ENCODE results near the gene PAPPA2. TPM values are rescaled to one million over a fixed set of nuclear protein-coding genes. Genes with fewer than 3 reads are reported as not detected.

The PAPPA2 gene
- total RNA-seq, 1 experiment from 2014 or later = not detected

GRCh38 chr1:176766779-176767178 is 303.8 kb downstream of the PAPPA2 start:
- Histone ChIP-seq H3K27me3 (ENCODE audit: low read length) (no peaks in the 10 kb centered on the region), H3K9me3 (ENCODE audit: low read length) (no peaks in the 10 kb centered on the region), H3K9ac (ENCODE audit: low read length) (no peak overlapping the region), H3K9me2 (replicated peaks; ENCODE audit: insufficient read depth, low read length) (no peaks in the 10 kb centered on the region), H3K4me2 (ENCODE audit: low read depth, low read length, poor library complexity, severe bottlenecking) (no peak overlapping the region), H3K79me2 (ENCODE audit: low read length) (no peaks in the 10 kb centered on the region), H3K36me3 (ENCODE audit: insufficient read depth, low read length) (no peaks in the 10 kb centered on the region), H4K20me1 (ENCODE audit: insufficient read depth, low read depth, low read length) (no peaks in the 10 kb centered on the region), H3K4me3 (ENCODE audit: low read length) (no peak overlapping the region), H2AFZ (ENCODE audit: low read length) (no peak overlapping the region), H3K27ac (ENCODE audit: low read length) (no peak overlapping the region), H3K4me1 (ENCODE audit: low read length) (no peaks in the 10 kb centered on the region)
- no peak for DNase-seq

GRCh38 chr1:176767714-176768136 is 304.8 kb downstream of the PAPPA2 start:
- Histone ChIP-seq H2AFZ (ENCODE audit: low read length) (no peak overlapping the region), H3K9me3 (ENCODE audit: low read length) (no peaks in the 10 kb centered on the region), H3K4me2 (ENCODE audit: low read depth, low read length, poor library complexity, severe bottlenecking) (no peak overlapping the region), H3K79me2 (ENCODE audit: low read length) (no peaks in the 10 kb centered on the region), H3K36me3 (ENCODE audit: insufficient read depth, low read length) (no peaks in the 10 kb centered on the region), H3K4me1 (ENCODE audit: low read length) (no peaks in the 10 kb centered on the region), H3K9ac (ENCODE audit: low read length) (no peak overlapping the region), H3K27me3 (ENCODE audit: low read length) (no peaks in the 10 kb centered on the region), H3K4me3 (ENCODE audit: low read length) (no peak overlapping the region), H4K20me1 (ENCODE audit: insufficient read depth, low read depth, low read length) (no peaks in the 10 kb centered on the region), H3K9me2 (replicated peaks; ENCODE audit: insufficient read depth, low read length) (no peaks in the 10 kb centered on the region), H3K27ac (ENCODE audit: low read length) (no peak overlapping the region)
- no peak for DNase-seq

GRCh38 chr1:176768532-176768931 is 305.6 kb downstream of the PAPPA2 start:
- no peak for DNase-seq
- Histone ChIP-seq H3K9me2 (replicated peaks; ENCODE audit: insufficient read depth, low read length) (no peaks in the 10 kb centered on the region), H3K36me3 (ENCODE audit: insufficient read depth, low read length) (no peaks in the 10 kb centered on the region), H2AFZ (ENCODE audit: low read length) (no peak overlapping the region), H3K4me2 (ENCODE audit: low read depth, low read length, poor library complexity, severe bottlenecking) (no peak overlapping the region), H3K79me2 (ENCODE audit: low read length) (no peaks in the 10 kb centered on the region), H3K4me3 (ENCODE audit: low read length) (no peak overlapping the region), H3K4me1 (ENCODE audit: low read length) (no peaks in the 10 kb centered on the region), H3K9ac (ENCODE audit: low read length) (no peak overlapping the region), H3K27ac (ENCODE audit: low read length) (no peak overlapping the region), H4K20me1 (ENCODE audit: insufficient read depth, low read depth, low read length) (no peaks in the 10 kb centered on the region), H3K9me3 (ENCODE audit: low read length) (no peaks in the 10 kb centered on the region), H3K27me3 (ENCODE audit: low read length) (no peaks in the 10 kb centered on the region)

- DNase-seq = no peak
- no peaks in the 10 kb centered on the region for H3K36me3 ChIP-seq (ENCODE audit: insufficient read depth, low read length)
- no peaks in the 10 kb centered on the region for H3K27me3 ChIP-seq (ENCODE audit: low read length)
- H3K4me2 ChIP-seq (ENCODE audit: low read depth, low read length, poor library complexity, severe bottlenecking) = no peak overlapping the region
- H3K9me3 ChIP-seq (ENCODE audit: low read length) = no peaks in the 10 kb centered on the region
- no peaks in the 10 kb centered on the region for H3K79me2 ChIP-seq (ENCODE audit: low read length)
- no peak overlapping the region for H3K9ac ChIP-seq (ENCODE audit: low read length)
- no peaks in the 10 kb centered on the region for H3K9me2 ChIP-seq (replicated peaks; ENCODE audit: insufficient read depth, low read length)
- no peak overlapping the region for H2AFZ ChIP-seq (ENCODE audit: low read length)
- H4K20me1 ChIP-seq (ENCODE audit: insufficient read depth, low read depth, low read length) = no peaks in the 10 kb centered on the region
- H3K4me1 ChIP-seq (ENCODE audit: low read length) = no peaks in the 10 kb centered on the region
- no peak overlapping the region for H3K27ac ChIP-seq (ENCODE audit: low read length)
- H3K4me3 ChIP-seq (ENCODE audit: low read length) = no peak overlapping the region
These were observed 307.1 kb downstream of the PAPPA2 start for GRCh38 chr1:176770066-176770465.

- no peak for DNase-seq
- Histone ChIP-seq H4K20me1 (ENCODE audit: insufficient read depth, low read depth, low read length) (no peaks in the 10 kb centered on the region), H3K4me3 (ENCODE audit: low read length) (no peak overlapping the region), H3K9me3 (ENCODE audit: low read length) (no peaks in the 10 kb centered on the region), H3K79me2 (ENCODE audit: low read length) (no peaks in the 10 kb centered on the region), H3K9me2 (replicated peaks; ENCODE audit: insufficient read depth, low read length) (no peaks in the 10 kb centered on the region), H2AFZ (ENCODE audit: low read length) (no peak overlapping the region), H3K9ac (ENCODE audit: low read length) (no peak overlapping the region), H3K27me3 (ENCODE audit: low read length) (no peaks in the 10 kb centered on the region), H3K27ac (ENCODE audit: low read length) (no peak overlapping the region), H3K36me3 (ENCODE audit: insufficient read depth, low read length) (no peaks in the 10 kb centered on the region), H3K4me2 (ENCODE audit: low read depth, low read length, poor library complexity, severe bottlenecking) (no peak overlapping the region), H3K4me1 (ENCODE audit: low read length) (no peaks in the 10 kb centered on the region)
These were observed 310.1 kb downstream of the PAPPA2 start for GRCh38 chr1:176773038-176773437.

GRCh38 chr1:176774224-176774623 is 311.2 kb downstream of the PAPPA2 start:
- H3K4me2 ChIP-seq (ENCODE audit: low read depth, low read length, poor library complexity, severe bottlenecking) = no peak overlapping the region
- H4K20me1 ChIP-seq (ENCODE audit: insufficient read depth, low read depth, low read length) = no peaks in the 10 kb centered on the region
- H3K4me1 ChIP-seq (ENCODE audit: low read length) = no peaks in the 10 kb centered on the region
- no peaks in the 10 kb centered on the region for H3K79me2 ChIP-seq (ENCODE audit: low read length)
- no peak for DNase-seq
- H3K4me3 ChIP-seq (ENCODE audit: low read length) = no peak overlapping the region
- no peaks in the 10 kb centered on the region for H3K9me3 ChIP-seq (ENCODE audit: low read length)
- H3K9ac ChIP-seq (ENCODE audit: low read length) = no peak overlapping the region
- H2AFZ ChIP-seq (ENCODE audit: low read length) = no peak overlapping the region
- H3K27me3 ChIP-seq (ENCODE audit: low read length) = no peaks in the 10 kb centered on the region
- H3K27ac ChIP-seq (ENCODE audit: low read length) = no peak overlapping the region
- no peaks in the 10 kb centered on the region for H3K9me2 ChIP-seq (replicated peaks; ENCODE audit: insufficient read depth, low read length)
- H3K36me3 ChIP-seq (ENCODE audit: insufficient read depth, low read length) = no peaks in the 10 kb centered on the region

GRCh38 chr1:176775378-176775777 is 312.4 kb downstream of the PAPPA2 start:
- H3K9ac ChIP-seq (ENCODE audit: low read length) = no peak overlapping the region
- no peak overlapping the region for H3K27ac ChIP-seq (ENCODE audit: low read length)
- H3K9me2 ChIP-seq (replicated peaks; ENCODE audit: insufficient read depth, low read length) = no peaks in the 10 kb centered on the region
- H3K9me3 ChIP-seq (ENCODE audit: low read length) = no peaks in the 10 kb centered on the region
- no peak overlapping the region for H3K4me3 ChIP-seq (ENCODE audit: low read length)
- H3K27me3 ChIP-seq (ENCODE audit: low read length) = no peaks in the 10 kb centered on the region
- no peaks in the 10 kb centered on the region for H3K36me3 ChIP-seq (ENCODE audit: insufficient read depth, low read length)
- H3K4me1 ChIP-seq (ENCODE audit: low read length) = no peaks in the 10 kb centered on the region
- H3K4me2 ChIP-seq (ENCODE audit: low read depth, low read length, poor library complexity, severe bottlenecking) = no peak overlapping the region
- H4K20me1 ChIP-seq (ENCODE audit: insufficient read depth, low read depth, low read length) = no peaks in the 10 kb centered on the region
- H2AFZ ChIP-seq (ENCODE audit: low read length) = no peak overlapping the region
- no peaks in the 10 kb centered on the region for H3K79me2 ChIP-seq (ENCODE audit: low read length)
- DNase-seq = no peak

GRCh38 chr1:176775996-176776395 is 313.0 kb downstream of the PAPPA2 start:
- no peaks in the 10 kb centered on the region for H3K4me1 ChIP-seq (ENCODE audit: low read length)
- H3K4me3 ChIP-seq (ENCODE audit: low read length) = no peak overlapping the region
- no peaks in the 10 kb centered on the region for H3K9me2 ChIP-seq (replicated peaks; ENCODE audit: insufficient read depth, low read length)
- no peak overlapping the region for H2AFZ ChIP-seq (ENCODE audit: low read length)
- no peak overlapping the region for H3K4me2 ChIP-seq (ENCODE audit: low read depth, low read length, poor library complexity, severe bottlenecking)
- H3K27ac ChIP-seq (ENCODE audit: low read length) = no peak overlapping the region
- no peaks in the 10 kb centered on the region for H3K79me2 ChIP-seq (ENCODE audit: low read length)
- no peak overlapping the region for H3K9ac ChIP-seq (ENCODE audit: low read length)
- H3K27me3 ChIP-seq (ENCODE audit: low read length) = no peaks in the 10 kb centered on the region
- no peaks in the 10 kb centered on the region for H4K20me1 ChIP-seq (ENCODE audit: insufficient read depth, low read depth, low read length)
- no peak for DNase-seq
- no peaks in the 10 kb centered on the region for H3K36me3 ChIP-seq (ENCODE audit: insufficient read depth, low read length)
- no peaks in the 10 kb centered on the region for H3K9me3 ChIP-seq (ENCODE audit: low read length)

GRCh38 chr1:176778056-176778455 is 315.1 kb downstream of the PAPPA2 start:
- Histone ChIP-seq H2AFZ (ENCODE audit: low read length) (no peak overlapping the region), H3K79me2 (ENCODE audit: low read length) (no peaks in the 10 kb centered on the region), H3K9me3 (ENCODE audit: low read length) (no peaks in the 10 kb centered on the region), H3K4me2 (ENCODE audit: low read depth, low read length, poor library complexity, severe bottlenecking) (no peak overlapping the region), H3K27ac (ENCODE audit: low read length) (no peak overlapping the region), H3K4me1 (ENCODE audit: low read length) (no peaks in the 10 kb centered on the region), H3K9ac (ENCODE audit: low read length) (no peak overlapping the region), H3K4me3 (ENCODE audit: low read length) (no peak overlapping the region), H4K20me1 (ENCODE audit: insufficient read depth, low read depth, low read length) (no peaks in the 10 kb centered on the region), H3K9me2 (replicated peaks; ENCODE audit: insufficient read depth, low read length) (no peaks in the 10 kb centered on the region), H3K36me3 (ENCODE audit: insufficient read depth, low read length) (no peaks in the 10 kb centered on the region), H3K27me3 (ENCODE audit: low read length) (no peaks in the 10 kb centered on the region)
- DNase-seq = no peak
